GM12878 (cell line): ENCODE results near the gene LXN. TPM values are rescaled to one million over a fixed set of nuclear protein-coding genes. Genes with fewer than 3 reads are reported as not detected.

Source experiments
- ATAC-seq: fragments of 200-7000 bp; cut with Tn5 transposase; 3 replicates; pipeline ENCODE4 v1.9.1; 2020; ENCODE audit warnings: mild to moderate bottlenecking, moderate library complexity
- BruUV-seq: library from RNA; stranded (reverse); fragments of 400-500 nt; replicated peaks from 2 replicates; lab custom pipeline; 2021; lab: Mats Ljungman, UMichigan
- CTCF ChIA-PET: fragments of 300-600 bp; sonication (Branson Sonifier 250); formaldehyde crosslinking; extraction: SDS; loops from one replicate; lab custom pipeline; 2021; ENCODE audit warnings: inconsistent platforms; lab: Yijun Ruan, JAX
- POLR2A ChIA-PET: fragments of 350-600 bp; formaldehyde crosslinking; extraction: SDS; loops from one replicate; lab custom pipeline; 2021; ENCODE audit warnings: inconsistent platforms; lab: Charles Lee
- RAD21 ChIA-PET: fragments of 300-600 bp; sonication (Branson Sonifier 250); formaldehyde crosslinking; loops from one replicate; lab custom pipeline; 2023; ENCODE audit warnings: antibody characterized with exemption; ENCODE audit not compliant: unreplicated experiment; lab: Charles Lee
- SMC1A ChIA-PET: fragments of 300-600 bp; sonication (Branson Sonifier 250); formaldehyde crosslinking; loops from one replicate; lab custom pipeline; 2023; ENCODE audit not compliant: unreplicated experiment, uncharacterized antibody; lab: Charles Lee
- DNase-seq: peaks from one replicate; pipeline ENCODE4 v3.0.0-alpha.2; 2011; ENCODE audit warnings: low read depth, low spot score
- FAIRE-seq: peaks from 3 replicates; lab custom pipeline; 2011; peaks lifted over from hg19 to GRCh38; lab: Jason Lieb, UNC
- H2AFZ ChIP-seq: 2 replicates; pipeline ENCODE4 v1.6.0; 2011; ENCODE audit warnings: low read depth, low read length, control low read depth; ENCODE audit not compliant: control insufficient read depth
- H3K27ac ChIP-seq: 2 replicates; pipeline ENCODE4 v1.5.1; 2011; ENCODE audit warnings: control low read depth; ENCODE audit not compliant: control insufficient read depth, insufficient read depth
- H3K27me3 ChIP-seq, 2 experiments: replicated peaks in 1 of 2; 2 replicates each; pipeline versions ENCODE4 v1.6.0 to v1.6.1; 2011; ENCODE audit warnings: low read length in 1 of 2; ENCODE audit not compliant: control insufficient read depth in 2 of 2, insufficient read depth in 2 of 2
- H3K36me3 ChIP-seq, 2 experiments: 2 replicates each; pipeline ENCODE4 v1.5.1; 2011; ENCODE audit warnings: low read length in 1 of 2; ENCODE audit not compliant: control insufficient read depth in 2 of 2, insufficient read depth in 2 of 2
- H3K4me1 ChIP-seq: 2 replicates; pipeline ENCODE4 v1.6.1; 2011; ENCODE audit warnings: mild to moderate bottlenecking, low read length, moderate library complexity, mixed read lengths; ENCODE audit not compliant: control insufficient read depth, insufficient read depth
- H3K4me2 ChIP-seq: 2 replicates; pipeline ENCODE4 v1.6.0; 2011; ENCODE audit warnings: control low read depth; ENCODE audit not compliant: control insufficient read depth, insufficient read depth
- H3K4me3 ChIP-seq: fragments of 200-600 bp; sonication (generic); 2 replicates; pipeline ENCODE4 v1.5.1; 2016
- H3K79me2 ChIP-seq: 2 replicates; pipeline ENCODE4 v1.6.0; 2011; ENCODE audit warnings: low read length; ENCODE audit not compliant: control insufficient read depth, insufficient read depth
- H3K9ac ChIP-seq: 2 replicates; pipeline ENCODE4 v1.8.0; 2011; ENCODE audit warnings: low read length, control low read depth, mixed read lengths; ENCODE audit not compliant: control insufficient read depth, insufficient read depth
- H3K9me3 ChIP-seq: replicated peaks from 3 replicates; pipeline ENCODE4 v1.5.1; 2011; ENCODE audit warnings: mild to moderate bottlenecking, low read length; ENCODE audit not compliant: control insufficient read depth, insufficient read depth
- H4K20me1 ChIP-seq: 2 replicates; pipeline ENCODE4 v1.6.0; 2011; ENCODE audit not compliant: control insufficient read depth, insufficient read depth
- BCL3 ChIP-seq: IDR thresholded peaks from 2 replicates; pipeline ENCODE4 v1.6.1; 2011; ENCODE audit warnings: borderline replicate concordance, low read depth, mild to moderate bottlenecking, moderate library complexity, low read length; ENCODE audit not compliant: insufficient read depth, poor library complexity, severe bottlenecking
- BHLHE40 ChIP-seq, 2 experiments: fragments of 450-650 bp in 1 of 2; IDR thresholded peaks; 2 replicates each; pipeline ENCODE4 v1.6.1; 2011 to 2017; ENCODE audit warnings: low read depth in 2 of 2, borderline replicate concordance in 1 of 2, improper control_type of control experiment in 1 of 2, low read length in 1 of 2, mild to moderate bottlenecking in 1 of 2
- EP300 ChIP-seq, 2 experiments: fragments of 150-350 bp in 1 of 2; IDR thresholded peaks; 2 replicates each; pipeline ENCODE4 v1.6.1; 2011 to 2012; ENCODE audit warnings: low read depth in 2 of 2, low read length in 2 of 2, borderline replicate concordance in 1 of 2, improper control_type of control experiment in 1 of 2, inconsistent platforms in 1 of 2; ENCODE audit not compliant: control insufficient read depth in 1 of 2
- GABPA ChIP-seq: IDR thresholded peaks from 2 replicates; pipeline ENCODE4 v1.6.1; 2014; ENCODE audit warnings: antibody characterized with exemption, low read depth, mild to moderate bottlenecking, inconsistent platforms
- GATAD2B ChIP-seq: fragments of 450-650 bp; conservative IDR thresholded peaks from 2 replicates; pipeline ENCODE4 v1.6.1; 2017; ENCODE audit warnings: low read depth, mild to moderate bottlenecking, moderate library complexity
- IKZF2 ChIP-seq, 2 experiments: fragments of 450-650 bp; IDR thresholded peaks; 2 replicates each; pipeline ENCODE4 v1.6.1; 2017; ENCODE audit warnings: mild to moderate bottlenecking in 2 of 2, moderate library complexity in 2 of 2
- IRF5 ChIP-seq: fragments of 450-650 bp; IDR thresholded peaks from 2 replicates; pipeline ENCODE4 v1.6.1; 2017; ENCODE audit warnings: borderline replicate concordance
- MLLT1 ChIP-seq: fragments of 450-650 bp; IDR thresholded peaks from 2 replicates; pipeline ENCODE4 v1.6.1; 2016; ENCODE audit warnings: mild to moderate bottlenecking
- NFIC ChIP-seq: IDR thresholded peaks from 2 replicates; pipeline ENCODE4 v1.6.1; 2012; ENCODE audit warnings: low read depth, mild to moderate bottlenecking, inconsistent platforms, low read length, moderate library complexity
- SKIL ChIP-seq: fragments of 450-650 bp; IDR thresholded peaks from 2 replicates; pipeline ENCODE4 v1.6.1; 2017; ENCODE audit warnings: mild to moderate bottlenecking, low read depth, inconsistent platforms; ENCODE audit not compliant: poor library complexity, severe bottlenecking
- SMC3 ChIP-seq: IDR thresholded peaks from 2 replicates; pipeline ENCODE4 v1.6.1; 2011; ENCODE audit warnings: low read length, improper control_type of control experiment, borderline replicate concordance
- SREBF1 ChIP-seq: IDR thresholded peaks from 2 replicates; pipeline ENCODE4 v1.6.1; 2012; ENCODE audit warnings: mild to moderate bottlenecking, low read length
- ZBTB11 ChIP-seq: fragments of 450-650 bp; formaldehyde crosslinking; IDR thresholded peaks from 2 replicates; pipeline ENCODE4 v1.5.0; 2022; ENCODE audit warnings: mild to moderate bottlenecking, missing genetic modification characterization
- ZNF217 ChIP-seq: fragments of 450-650 bp; IDR thresholded peaks from 2 replicates; pipeline ENCODE4 v1.6.1; 2017; ENCODE audit warnings: antibody characterized with exemption, mild to moderate bottlenecking
- WGBS: methylation state at CpG from one replicate; pipeline ENCODE4 v1.1.6; 2016; ENCODE audit warnings: low lambda C conversion rate; ENCODE audit not compliant: insufficient replicate concordance, insufficient coverage; ENCODE audit errors: missing lambda C conversion rate; 5-methylcytosine and 5-hydroxymethylcytosine counted together
- in situ Hi-C: fragments of 300-500 bp; cut with MboI; formaldehyde crosslinking; loops from 9 replicates; pipeline ENCODE4 v1.14.3; 2018; ENCODE audit warnings: mixed read lengths
- intact Hi-C: fragments of 100-400 bp; cut with micrococcal nuclease; formaldehyde crosslinking; loops from one replicate; pipeline ENCODE4 v1.14.2; 2022; ENCODE audit not compliant: unreplicated experiment
- polyA plus RNA-seq, 11 experiments: library from polyadenylated mRNA; depleted of rRNA in 4 of 11; unstranded in 6 of 11; stranded (reverse) in 5 of 11; fragments of >200 nt; fragmentation: Nextera tagmentation in 4 of 11; fragmentation: Illumina TruSeq in 1 of 11; extraction: Ambion mirVana in 4 of 11; extraction: Trizol in 1 of 11; gene quantifications; 1 replicate in 1 of 11; 2 replicates in 10 of 11; pipeline versions ENCODE4 v1.2.1 to v1.2.3, GENCODE V29; 2011 to 2016; ENCODE audit warnings: inconsistent platforms in 2 of 11, missing spikeins in 2 of 11, low read depth in 1 of 11
- total RNA-seq, 4 experiments: library from RNA; depleted of rRNA in 3 of 4; stranded (reverse); fragments of >200 nt in 3 of 4; fragmentation: Illumina TruSeq in 1 of 4; extraction: Trizol in 1 of 4; gene quantifications; 2 replicates each; pipeline versions ENCODE4 v1.2.1 to v1.2.3, GENCODE V29; 2013 to 2021

Gene LXN
- total and polyA plus RNA-seq, 10 of the 15 experiments (the other 5 are each of a cell fraction or from before 2014, with no cell fraction given): 10.7 to 45.0 (median 20.4) TPM

- H4K20me1 ChIP-seq: no peaks in the 10 kb centered on the region
- DNase-seq (no peak), ATAC-seq (no peak), FAIRE-seq (no peak)
- in situ Hi-C loops: no loop called here
- intact Hi-C loops: no loop called here
- no TSS peak for BruUV-seq
- no peaks in the 10 kb centered on the region for H3K79me2 ChIP-seq
- peaks cover 0 to 8% of the 10 kb centered on the region in 2 experiments; a peak in 3 of 4 replicates for H3K36me3 ChIP-seq
- H2AFZ ChIP-seq: no peak overlapping the region
- H3K4me2 ChIP-seq: no peak overlapping the region
- H3K27me3 ChIP-seq: no peaks in the 10 kb centered on the region
- H3K27ac ChIP-seq: no peak overlapping the region
- SMC1A ChIA-PET: no interaction called here
- H3K9ac ChIP-seq: no peak overlapping the region
- RAD21 ChIA-PET: no interaction called here
- no peaks in the 10 kb centered on the region for H3K9me3 ChIP-seq
- no peak overlapping the region for H3K4me3 ChIP-seq
- POLR2A ChIA-PET: no interaction called here
- WGBS: 54% methylated on average over 2 of the region's 2 CpGs
- CTCF ChIA-PET: no interaction called here
- H3K4me1 ChIP-seq: no peaks in the 10 kb centered on the region
- TF ChIP-seq MLLT1 (no peak), BHLHE40 (IDR thresholded peaks at IDR 0.05; ENCODE audit: borderline replicate concordance in 1 of 2, low read depth in 2 of 2, low read length in 1 of 2) (no peak), BCL3 (no peak), NFIC (no peak), GATAD2B (no peak), ZBTB11 (CRISPR knock-in tag) (no peak), SKIL (no peak), IKZF2 (IDR thresholded peaks at IDR 0.05) (no peak), EP300 (IDR thresholded peaks at IDR 0.05; ENCODE audit: borderline replicate concordance in 1 of 2, control insufficient read depth in 1 of 2, low read depth in 2 of 2, low read length in 2 of 2) (no peak), GABPA (no peak), SREBF1 (no peak), SMC3 (no peak), IRF5 (no peak), ZNF217 (no peak)
Observed at GRCh38 chr3:158680861-158681260, 8.4 kb upstream of the LXN start.
